Lower leg skin (tissue), 3 donors: ENCODE data around the gene CCDC69.

Source experiments
- POLR2A ChIP-seq, 2 donors: fragments of 450-650 bp; IDR thresholded peaks; one replicate each; pipeline ENCODE4 v1.6.1; 2016 to 2017; ENCODE audit warnings: antibody characterized with exemption in 2 of 2, mild to moderate bottlenecking in 1 of 2, moderate library complexity in 1 of 2
- TF ChIP-seq, protein P1 (sequence below), 3 donors: fragments of 450-650 bp; IDR thresholded peaks; one replicate each; pipeline ENCODE4 v1.5.1; 2016; ENCODE audit warnings: antibody characterized with exemption in 3 of 3, mild to moderate bottlenecking in 3 of 3, moderate library complexity in 2 of 3

DNA sequence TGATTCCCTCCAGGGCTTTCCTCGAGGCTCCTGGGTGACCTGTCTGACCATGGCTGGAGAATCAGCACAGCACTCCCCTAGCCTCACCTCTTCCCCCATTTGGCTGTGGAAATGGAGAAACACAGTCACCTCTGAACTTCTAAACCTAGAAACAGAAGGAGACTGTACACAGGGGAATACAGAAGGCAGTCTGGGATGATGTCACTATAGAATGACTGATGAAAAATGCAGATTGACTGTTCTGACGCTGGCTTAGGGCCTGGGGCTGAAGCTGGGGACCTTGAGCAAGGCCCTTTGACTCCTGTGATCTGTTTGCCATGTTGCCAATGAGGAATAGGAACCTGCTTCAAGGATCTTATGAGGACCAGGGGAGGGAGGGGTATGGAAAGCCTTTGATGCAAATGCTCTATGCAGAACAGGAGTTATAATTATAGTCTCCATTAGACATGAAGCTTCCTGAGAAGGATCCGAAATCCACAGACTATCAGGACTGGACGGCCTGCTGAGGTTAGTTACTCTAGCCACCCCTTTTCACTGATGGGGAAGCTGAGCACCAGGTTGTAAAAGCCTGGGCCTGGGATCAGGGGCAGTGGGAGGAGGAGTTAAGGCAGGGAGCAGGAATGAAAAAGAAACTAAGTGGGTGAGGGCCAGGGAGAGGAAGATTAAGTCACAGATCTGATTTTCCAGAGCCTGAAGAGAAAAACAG, 41.9 kb downstream of the CCDC69 start:
- TF ChIP-seq, protein P1, sequence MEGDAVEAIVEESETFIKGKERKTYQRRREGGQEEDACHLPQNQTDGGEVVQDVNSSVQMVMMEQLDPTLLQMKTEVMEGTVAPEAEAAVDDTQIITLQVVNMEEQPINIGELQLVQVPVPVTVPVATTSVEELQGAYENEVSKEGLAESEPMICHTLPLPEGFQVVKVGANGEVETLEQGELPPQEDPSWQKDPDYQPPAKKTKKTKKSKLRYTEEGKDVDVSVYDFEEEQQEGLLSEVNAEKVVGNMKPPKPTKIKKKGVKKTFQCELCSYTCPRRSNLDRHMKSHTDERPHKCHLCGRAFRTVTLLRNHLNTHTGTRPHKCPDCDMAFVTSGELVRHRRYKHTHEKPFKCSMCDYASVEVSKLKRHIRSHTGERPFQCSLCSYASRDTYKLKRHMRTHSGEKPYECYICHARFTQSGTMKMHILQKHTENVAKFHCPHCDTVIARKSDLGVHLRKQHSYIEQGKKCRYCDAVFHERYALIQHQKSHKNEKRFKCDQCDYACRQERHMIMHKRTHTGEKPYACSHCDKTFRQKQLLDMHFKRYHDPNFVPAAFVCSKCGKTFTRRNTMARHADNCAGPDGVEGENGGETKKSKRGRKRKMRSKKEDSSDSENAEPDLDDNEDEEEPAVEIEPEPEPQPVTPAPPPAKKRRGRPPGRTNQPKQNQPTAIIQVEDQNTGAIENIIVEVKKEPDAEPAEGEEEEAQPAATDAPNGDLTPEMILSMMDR (IDR thresholded peaks at IDR 0.05), result no peak
- no peak for TF ChIP-seq POLR2A (IDR thresholded peaks at IDR 0.05)
